B cell (primary cell): ENCODE results near the gene CREB3L4. TPM values are rescaled to one million over a fixed set of nuclear protein-coding genes. Genes with fewer than 3 reads are reported as not detected.

Experiments used
- ATAC-seq: fragments of 200-7000 bp; cut with Tn5 transposase; one replicate; pipeline ENCODE4 v1.10.0; 2021; ENCODE audit warnings: low read depth, mild to moderate bottlenecking, moderate number of reproducible peaks, moderate library complexity
- CTCF ChIA-PET: fragments of 350-600 bp; sonication (Branson Sonifier 250); formaldehyde crosslinking; loops from one replicate; lab custom pipeline; 2021; ENCODE audit warnings: antibody characterized with exemption, inconsistent platforms; lab: Charles Lee
- POLR2A ChIA-PET: fragments of 350-600 bp; sonication (Branson Sonifier 250); formaldehyde crosslinking; loops from one replicate; lab custom pipeline; 2021; ENCODE audit warnings: antibody characterized with exemption; lab: Charles Lee
- DNase-seq: peaks from one replicate; pipeline ENCODE4 v3.0.0; 2013
- H2AFZ ChIP-seq: 2 replicates; pipeline ENCODE4 v1.6.1; 2012; ENCODE audit warnings: mild to moderate bottlenecking, low read depth, low read length; ENCODE audit not compliant: insufficient read depth, poor library complexity, severe bottlenecking
- H3K27ac ChIP-seq, 2 donors: 1 replicate in 1 of 2; 2 replicates in 1 of 2; pipeline ENCODE4 v1.5.1; 2012 to 2013; ENCODE audit warnings: low read length in 2 of 2, mild to moderate bottlenecking in 2 of 2, moderate library complexity in 1 of 2
- H3K27me3 ChIP-seq, 4 experiments: fragments of 200-600 bp in 1 of 4; sonication (generic) in 1 of 4; replicated peaks in 1 of 4; 1 replicate in 2 of 4; 2 replicates in 2 of 4; pipeline versions ENCODE4 v1.6.1 to v1.7.0; 2013 to 2016; ENCODE audit warnings: low read length in 3 of 4, mild to moderate bottlenecking in 2 of 4, mixed read lengths in 1 of 4, moderate library complexity in 1 of 4; ENCODE audit not compliant: insufficient read depth in 4 of 4, control insufficient read depth in 3 of 4; ENCODE audit errors: control extremely low read depth in 1 of 4
- H3K36me3 ChIP-seq, 2 experiments: replicated peaks in 1 of 2; 1 replicate in 1 of 2; 2 replicates in 1 of 2; pipeline versions ENCODE4 v1.6.1 to v1.7.1; 2013; ENCODE audit warnings: low read length in 1 of 2; ENCODE audit not compliant: insufficient read depth in 2 of 2, control insufficient read depth in 1 of 2; ENCODE audit errors: control extremely low read depth in 1 of 2, extremely low read depth in 1 of 2
- H3K4me1 ChIP-seq, 2 donors: fragments of 200-600 bp in 1 of 2; sonication (generic) in 1 of 2; 1 replicate in 1 of 2; 2 replicates in 1 of 2; pipeline versions ENCODE4 v1.5.1 to v1.6.1; 2013 to 2017; ENCODE audit warnings: low read length in 2 of 2; ENCODE audit not compliant: control insufficient read depth in 2 of 2, insufficient read depth in 2 of 2
- H3K4me2 ChIP-seq: replicated peaks from 2 replicates; pipeline ENCODE3; 2012; ENCODE audit warnings: mild to moderate bottlenecking, low read depth, low read length; ENCODE audit not compliant: poor library complexity, severe bottlenecking
- H3K4me3 ChIP-seq, 5 experiments: fragments of 200-600 bp in 1 of 5; sonication (generic) in 1 of 5; 1 replicate in 3 of 5; 2 replicates in 2 of 5; pipeline versions ENCODE4 v1.5.1 to v1.7.0; 2011 to 2016; ENCODE audit warnings: low read length in 4 of 5, mild to moderate bottlenecking in 4 of 5, low read depth in 2 of 5, control low read depth in 1 of 5, moderate library complexity in 1 of 5; ENCODE audit not compliant: insufficient read depth in 1 of 5; ENCODE audit errors: control extremely low read depth in 1 of 5, extremely low read depth in 1 of 5
- H3K79me2 ChIP-seq: fragments of 200-600 bp; sonication (generic); one replicate; pipeline ENCODE4 v1.6.0; 2016; ENCODE audit warnings: low read length; ENCODE audit not compliant: control insufficient read depth, insufficient read depth
- H3K9ac ChIP-seq: fragments of 200-600 bp; sonication (generic); 2 replicates; pipeline ENCODE4 v1.6.1; 2017; ENCODE audit warnings: mild to moderate bottlenecking, low read length, moderate library complexity
- H3K9me3 ChIP-seq, 3 donors: one replicate each; pipeline versions ENCODE4 v1.6.1 to v1.7.1; 2013; ENCODE audit warnings: low read length in 2 of 3; ENCODE audit not compliant: control insufficient read depth in 2 of 3, insufficient read depth in 1 of 3; ENCODE audit errors: control extremely low read depth in 1 of 3
- H4K20me1 ChIP-seq: 2 replicates; pipeline ENCODE4 v1.6.0; 2012; ENCODE audit warnings: mild to moderate bottlenecking, low read length; ENCODE audit not compliant: insufficient read depth, control insufficient read depth, poor library complexity, severe bottlenecking
- H3K27ac Mint-ChIP-seq: one replicate; pipeline ENCODE4 v1.8.0; 2021; ENCODE audit warnings: mixed read lengths
- H3K27me3 Mint-ChIP-seq: one replicate; pipeline ENCODE4 v1.8.0; 2021; ENCODE audit warnings: mixed read lengths
- H3K4me1 Mint-ChIP-seq: one replicate; pipeline ENCODE4 v1.8.0; 2021; ENCODE audit warnings: mixed read lengths
- H3K4me3 Mint-ChIP-seq: one replicate; pipeline ENCODE4 v1.8.0; 2021; ENCODE audit warnings: mixed read lengths
- H3K9me3 Mint-ChIP-seq: one replicate; pipeline ENCODE4 v1.8.0; 2022; ENCODE audit warnings: mixed read lengths; ENCODE audit not compliant: insufficient read depth
- CTCF ChIP-seq: fragments of 200-600 bp; IDR thresholded peaks from one replicate; pipeline ENCODE4 v1.8.0; 2022; ENCODE audit warnings: antibody characterized with exemption, mild to moderate bottlenecking
- EZH2 ChIP-seq: IDR thresholded peaks from 2 replicates; pipeline ENCODE4 v1.6.1; 2012; ENCODE audit warnings: borderline replicate concordance, low read depth, mild to moderate bottlenecking, moderate library complexity, low read length; ENCODE audit not compliant: insufficient read depth, poor library complexity, severe bottlenecking
- WGBS: methylation state at CpG from one replicate; pipeline ENCODE4 v1.1.5; 2013; ENCODE audit warnings: missing lambda C conversion rate; ENCODE audit not compliant: insufficient coverage; 5-methylcytosine and 5-hydroxymethylcytosine counted together
- intact Hi-C: fragments of 100-400 bp; cut with micrococcal nuclease; formaldehyde crosslinking; loops from one replicate; pipeline ENCODE4 v1.10.0; 2022
- polyA plus RNA-seq: library from polyadenylated mRNA; depleted of rRNA; stranded (reverse); fragments of >200 nt; gene quantifications from 2 replicates; pipeline ENCODE4 v1.2.3, GENCODE V29; 2012
- total RNA-seq, 2 donors: library from RNA; stranded (reverse); fragments of 120-200 nt in 1 of 2; gene quantifications; 1 replicate in 1 of 2; 2 replicates in 1 of 2; pipeline versions ENCODE4 v1.2.3 to v1.2.4, GENCODE V29; 2013 to 2022

CREB3L4 gene
- total and polyA plus RNA-seq, 2 donors (not counting 1 experiment from before 2014, with no cell fraction given), result 21.8 to 28.1 TPM

GRCh38 chr1:153928791-153929341 is 38.8 kb upstream of the CREB3L4 start:
- Histone ChIP-seq H3K79me2 (peaks cover 8% of the 10 kb centered on the region), H4K20me1 (peaks cover 16% of the 10 kb centered on the region), H3K27me3 (no peaks in the 10 kb centered on the region), H3K4me3 (no peak overlapping the region), H3K9ac (no peak overlapping the region), H3K9me3 (no peaks in the 10 kb centered on the region), H2AFZ (no peak overlapping the region), H3K4me1 (peaks cover 11 to 14% of the 10 kb centered on the region in 2 donors), H3K4me2 (no peak overlapping the region), H3K27ac (peak overlapping the region in 1 of 2 donors; percentile 48), H3K36me3 (peaks cover 0 to 41% of the 10 kb centered on the region in 2 experiments)
- no peaks in the 10 kb centered on the region for H3K27me3 Mint-ChIP-seq
- DNase-seq (no peak), ATAC-seq (no peak)
- ChIA-PET CTCF (interaction anchor here (1.3 kb wide), 1 partner anchor 16 kb away, joined by 5 read pairs; no protein-coding TSS in a partner anchor), POLR2A (interaction anchor here (0.6 to 1.0 kb wide), 2 partner anchors 15 to 59 kb away, joined by 4 to 7 read pairs; no protein-coding TSS in a partner anchor)
- peak overlapping the region; percentile 21 for H3K27ac Mint-ChIP-seq
- TF ChIP-seq CTCF, result no peak
- no peak for TF ChIP-seq EZH2
- intact Hi-C loops, result no loop called here
- no peaks in the 10 kb centered on the region for H3K9me3 Mint-ChIP-seq
- no peak overlapping the region for H3K4me3 Mint-ChIP-seq
- no CpG with 5 or more reads among the region's 4 CpGs for WGBS
- peaks cover 2% of the 10 kb centered on the region for H3K4me1 Mint-ChIP-seq

GRCh38 chr1:153929426-153929825 is 38.3 kb upstream of the CREB3L4 start:
- no peaks in the 10 kb centered on the region for H3K27me3 Mint-ChIP-seq
- H2AFZ ChIP-seq, result no peak overlapping the region
- H3K9ac ChIP-seq, result no peak overlapping the region
- no peak overlapping the region for H3K4me3 ChIP-seq
- H3K9me3 ChIP-seq, result no peaks in the 10 kb centered on the region
- WGBS, result 100% methylated on average over 3 of the region's 5 CpGs
- H3K27ac ChIP-seq, result no peak overlapping the region
- peaks cover 4% of the 10 kb centered on the region for H3K79me2 ChIP-seq
- H3K4me2 ChIP-seq, result no peak overlapping the region
- peaks cover 16% of the 10 kb centered on the region for H4K20me1 ChIP-seq
- intact Hi-C loops, result no loop called here
- H3K4me1 Mint-ChIP-seq, result peaks cover 2% of the 10 kb centered on the region
- H3K4me1 ChIP-seq, result peaks cover 6 to 10% of the 10 kb centered on the region in 2 donors
- ChIA-PET CTCF (interaction anchor here (1.1 to 1.3 kb wide), 2 partner anchors 15 to 133 kb away, joined by 3 to 5 read pairs; no protein-coding TSS in a partner anchor), POLR2A (interaction anchor here (0.6 kb wide), 1 partner anchor 16 kb away, joined by 7 read pairs; no protein-coding TSS in a partner anchor)
- no peak overlapping the region for H3K4me3 Mint-ChIP-seq
- no peak for ATAC-seq
- peaks cover 0 to 47% of the 10 kb centered on the region in 2 experiments for H3K36me3 ChIP-seq
- DNase-seq, result no peak
- TF ChIP-seq CTCF, result no peak
- TF ChIP-seq EZH2, result no peak
- H3K9me3 Mint-ChIP-seq, result no peaks in the 10 kb centered on the region
- no peaks in the 10 kb centered on the region for H3K27me3 ChIP-seq
- no peak overlapping the region for H3K27ac Mint-ChIP-seq
